HepG2 (cell line): ENCODE results near the gene ZFTA. TPM values are rescaled to one million over a fixed set of nuclear protein-coding genes. Genes with fewer than 3 reads are reported as not detected.

Experiments
- ATAC-seq: fragments of 200-7000 bp; cut with Tn5 transposase; 3 replicates; pipeline ENCODE4 v1.9.1; 2020; ENCODE audit warnings: mild to moderate bottlenecking, moderate library complexity
- BruUV-seq: library from RNA; stranded (reverse); fragments of 400-500 nt; replicated peaks from 2 replicates; lab custom pipeline; 2021; lab: Mats Ljungman, UMichigan
- CTCF ChIA-PET: fragments of 300-600 bp; formaldehyde crosslinking; extraction: SDS; loops from one replicate; lab custom pipeline; 2021; ENCODE audit warnings: low total read pairs, inconsistent platforms, low intra/inter-chr PET ratio; lab: Yijun Ruan, JAX
- POLR2A ChIA-PET: fragments of 350-600 bp; sonication (Branson Sonifier 250); formaldehyde crosslinking; loops from one replicate; lab custom pipeline; 2020; ENCODE audit warnings: antibody characterized with exemption, inconsistent platforms; lab: Yijun Ruan, JAX
- DNase-seq: peaks from one replicate; pipeline ENCODE4 v3.0.0-alpha.2; 2015; ENCODE audit warnings: low spot score
- FAIRE-seq: peaks from 3 replicates; lab custom pipeline; 2011; peaks lifted over from hg19 to GRCh38; lab: Jason Lieb, UNC
- H2AFZ ChIP-seq: one replicate; pipeline ENCODE4 v1.6.1; 2011; ENCODE audit warnings: low read length, inconsistent platforms
- H3K27ac ChIP-seq: fragments of 300-600 bp; 3 replicates; pipeline ENCODE4 v1.8.0; 2011; ENCODE audit warnings: mixed run types, mild to moderate bottlenecking, mixed read lengths, low read length, inconsistent platforms; ENCODE audit not compliant: insufficient read depth; ENCODE audit errors: extremely low read length
- H3K27me3 ChIP-seq, 2 experiments: fragments of 200-600 bp in 1 of 2; 2 replicates in 1 of 2; 3 replicates in 1 of 2; pipeline versions ENCODE4 v1.6.0 to v1.8.0; 2011; ENCODE audit warnings: low read length in 2 of 2, mild to moderate bottlenecking in 2 of 2, moderate library complexity in 2 of 2, inconsistent platforms in 1 of 2; ENCODE audit not compliant: insufficient read depth in 2 of 2, control insufficient read depth in 1 of 2
- H3K36me3 ChIP-seq, 2 experiments: fragments of 200-600 bp in 1 of 2; replicated peaks in 1 of 2; 2 replicates in 1 of 2; 3 replicates in 1 of 2; pipeline versions ENCODE4 v1.5.1 to v1.8.0; 2011; ENCODE audit warnings: low read length in 2 of 2, inconsistent platforms in 1 of 2; ENCODE audit not compliant: insufficient read depth in 2 of 2, control insufficient read depth in 1 of 2
- H3K4me1 ChIP-seq: 2 replicates; pipeline ENCODE4 v1.5.1; 2012; ENCODE audit warnings: low read length, inconsistent platforms; ENCODE audit not compliant: insufficient read depth
- H3K4me2 ChIP-seq: 2 replicates; pipeline ENCODE4 v1.6.0; 2011; ENCODE audit warnings: low read depth, low read length, inconsistent platforms
- H3K4me3 ChIP-seq, 3 experiments: fragments of 200-600 bp in 1 of 3; sonication (generic), shearing (Covaris generic) in 1 of 3; replicated peaks in 1 of 3; 2 replicates each; pipeline ENCODE4 v1.5.1; 2011 to 2016; ENCODE audit warnings: low read length in 3 of 3, inconsistent platforms in 2 of 3, low read depth in 2 of 3, mild to moderate bottlenecking in 2 of 3, control low read depth in 1 of 3, mixed read lengths in 1 of 3; ENCODE audit not compliant: insufficient read depth in 1 of 3
- H3K79me2 ChIP-seq: one replicate; pipeline ENCODE4 v1.6.1; 2011; ENCODE audit warnings: low read length, inconsistent platforms; ENCODE audit not compliant: insufficient read depth
- H3K9ac ChIP-seq: 2 replicates; pipeline ENCODE4 v1.6.0; 2011; ENCODE audit warnings: mild to moderate bottlenecking, low read depth, low read length, inconsistent platforms; ENCODE audit not compliant: insufficient read depth
- H3K9me3 ChIP-seq: 2 replicates; pipeline ENCODE4 v1.5.1; 2012; ENCODE audit warnings: mild to moderate bottlenecking, low read length
- H4K20me1 ChIP-seq: 2 replicates; pipeline ENCODE4 v1.6.0; 2011; ENCODE audit warnings: inconsistent platforms, mild to moderate bottlenecking, low read length, moderate library complexity; ENCODE audit not compliant: insufficient read depth
- CEBPG ChIP-seq: IDR thresholded peaks from 2 replicates; pipeline ENCODE4 v1.6.1; 2016
- DMAP1 ChIP-seq: IDR thresholded peaks from 2 replicates; pipeline ENCODE4 v1.6.1; 2016
- ELF3 ChIP-seq: IDR thresholded peaks from 2 replicates; pipeline ENCODE4 v1.6.1; 2016; ENCODE audit warnings: missing genetic modification reagents, missing compliant biosample characterization
- ERF ChIP-seq: IDR thresholded peaks from 2 replicates; pipeline ENCODE4 v1.6.1; 2018; ENCODE audit warnings: missing biosample characterization, missing genetic modification reagents
- HDAC1 ChIP-seq: sonication (generic); formaldehyde crosslinking; IDR thresholded peaks from 2 replicates; pipeline ENCODE4 v1.5.1; 2020; ENCODE audit warnings: mild to moderate bottlenecking, missing genetic modification reagents
- HNF4A ChIP-seq: sonication (generic); formaldehyde crosslinking; IDR thresholded peaks from 2 replicates; pipeline ENCODE4 v1.4.0; 2020; ENCODE audit warnings: missing genetic modification reagents
- NAIF1 ChIP-seq: sonication (generic); formaldehyde crosslinking; IDR thresholded peaks from 2 replicates; pipeline ENCODE4 v1.5.0; 2020; ENCODE audit warnings: mild to moderate bottlenecking, missing genetic modification reagents, borderline replicate concordance
- ONECUT2 ChIP-seq: sonication (generic); formaldehyde crosslinking; IDR thresholded peaks from 2 replicates; pipeline ENCODE4 v1.4.0; 2020; ENCODE audit warnings: missing genetic modification reagents
- POLR2AphosphoS5 ChIP-seq: IDR thresholded peaks from 2 replicates; pipeline ENCODE4 v1.6.1; 2012; ENCODE audit warnings: low read depth, low read length
- POLR2G ChIP-seq: fragments of 200-400 bp; formaldehyde crosslinking; IDR thresholded peaks from 2 replicates; pipeline ENCODE4 v1.6.1; 2018; ENCODE audit warnings: mild to moderate bottlenecking, low read depth, low read length, moderate library complexity
- SOX6 ChIP-seq, 2 experiments: fragments of 450-650 bp in 1 of 2; sonication (generic) in 1 of 2; formaldehyde crosslinking in 1 of 2; IDR thresholded peaks; 2 replicates each; pipeline versions ENCODE4 v1.4.0 to v1.6.1; 2017 to 2020; ENCODE audit warnings: antibody characterized with exemption in 1 of 2, mild to moderate bottlenecking in 1 of 2, missing genetic modification reagents in 1 of 2
- YY1 ChIP-seq: IDR thresholded peaks from 2 replicates; pipeline ENCODE4 v1.6.1; 2011; ENCODE audit warnings: low read length, low read depth, moderate library complexity, mild to moderate bottlenecking; ENCODE audit not compliant: insufficient read depth, insufficient replicate concordance
- ZFX ChIP-seq: sonication (generic); formaldehyde crosslinking; IDR thresholded peaks from 2 replicates; pipeline ENCODE4 v1.4.0; 2020; ENCODE audit warnings: mild to moderate bottlenecking, low read depth, missing genetic modification reagents, moderate library complexity
- ZNF614 ChIP-seq: IDR thresholded peaks from 2 replicates; pipeline ENCODE4 v1.6.1; 2018; ENCODE audit warnings: missing biosample characterization, missing genetic modification reagents, inconsistent platforms, borderline replicate concordance
- WGBS: methylation state at CpG from one replicate; pipeline ENCODE4 v1.1.6; 2017; ENCODE audit warnings: low lambda C conversion rate; 5-methylcytosine and 5-hydroxymethylcytosine counted together
- in situ Hi-C: cut with HindIII; loops from 2 replicates; pipeline ENCODE4 v1.10.0; 2017; ENCODE audit warnings: low pct_unique_long_range_greater_than_20kb; ENCODE audit not compliant: extremely low pct_ligation_motif_present
- intact Hi-C: fragments of 100-400 bp; cut with micrococcal nuclease; formaldehyde crosslinking; loops from one replicate; pipeline ENCODE4 v1.10.0; 2022; ENCODE audit not compliant: unreplicated experiment
- polyA plus RNA-seq, 8 experiments: library from polyadenylated mRNA; depleted of rRNA in 3 of 8; stranded (reverse) in 7 of 8; unstranded in 1 of 8; fragments of >200 nt; fragmentation: Illumina TruSeq in 4 of 8; extraction: Trizol in 4 of 8; gene quantifications; 2 replicates each; pipeline versions ENCODE4 v1.2.1 to v1.2.3, GENCODE V29; 2011 to 2016; ENCODE audit warnings: low read depth in 4 of 8, missing spikeins in 1 of 8, mixed read lengths in 1 of 8; ENCODE audit not compliant: insufficient read depth in 1 of 8
- total RNA-seq, 5 experiments: library from RNA; depleted of rRNA; stranded (reverse); fragments of >200 nt; fragmentation: Illumina TruSeq; extraction: Trizol; gene quantifications; 2 replicates each; pipeline ENCODE4 v1.2.3, GENCODE V29; 2016; ENCODE audit warnings: low read depth in 1 of 5
- TF ChIP-seq, protein P1 (sequence below): sonication (generic); formaldehyde crosslinking; IDR thresholded peaks from 2 replicates; pipeline ENCODE4 v1.8.0; 2022; ENCODE audit warnings: mild to moderate bottlenecking, missing genetic modification reagents, borderline replicate concordance
- TF ChIP-seq, protein P2 (sequence below): IDR thresholded peaks from 2 replicates; pipeline ENCODE4 v1.6.1; 2016

ZFTA gene
- total and polyA plus RNA-seq, 2 of the 13 experiments (the other 11 are each of a cell fraction or from before 2014, with no cell fraction given) = 3.9 to 10.4 TPM

DNA sequence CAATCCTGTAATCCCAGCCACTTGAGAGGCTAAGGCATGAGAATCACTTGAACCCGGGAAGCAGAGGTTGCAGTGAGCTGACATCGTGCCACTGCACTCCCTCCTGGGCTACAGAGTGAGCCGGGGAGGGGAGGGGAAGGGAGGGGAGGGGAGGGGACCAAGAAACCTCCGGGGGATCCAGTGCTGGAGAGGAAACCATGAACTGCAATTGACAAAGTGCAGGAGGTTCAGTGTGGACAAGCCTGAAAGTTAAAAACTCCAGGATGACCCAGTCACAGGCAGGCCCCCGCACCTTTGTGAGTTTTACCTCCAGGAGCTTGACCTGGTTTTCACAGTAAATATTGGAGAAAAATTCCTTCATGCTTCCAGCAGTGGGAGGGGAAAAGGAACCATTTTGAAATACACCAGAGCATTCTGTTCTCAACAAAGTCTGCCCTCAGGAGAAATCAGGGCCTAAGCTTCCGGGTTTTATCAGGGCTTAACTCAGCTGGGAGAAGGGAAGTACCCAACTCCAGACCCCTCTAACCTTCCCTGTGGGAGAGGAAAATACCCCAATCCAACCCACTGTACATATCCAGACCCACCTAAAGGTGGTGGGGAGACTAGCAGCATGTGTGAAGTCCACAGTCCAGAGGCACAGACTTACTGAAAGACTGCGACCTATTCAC is 15.5 kb upstream of the ZFTA start:
- H3K4me3 ChIP-seq = peak overlapping the region in 2 of 3 experiments; percentile 33 to 34; a peak in 3 of 6 replicates
- ATAC-seq (peak; percentile 94), DNase-seq (peak; percentile 51), FAIRE-seq (peak; percentile 80)
- H4K20me1 ChIP-seq = no peaks in the 10 kb centered on the region
- peak overlapping the region; percentile 100 for H2AFZ ChIP-seq
- in situ Hi-C loops (no loop called here), intact Hi-C loops (no loop called here)
- peak overlapping the region; percentile 74 for H3K4me2 ChIP-seq
- no peaks in the 10 kb centered on the region for H3K36me3 ChIP-seq
- H3K4me1 ChIP-seq = peaks cover 22% of the 10 kb centered on the region
- TSS peak; percentile 75 for BruUV-seq
- peak overlapping the region; percentile 73 for H3K9ac ChIP-seq
- no peaks in the 10 kb centered on the region for H3K79me2 ChIP-seq
- ChIA-PET POLR2A (interaction anchor here (0.7 to 1.7 kb wide), 6 partner anchors 10 to 30 kb away, joined by 3 to 12 read pairs (median 4); partner anchors contain the start of gene ZFTA), CTCF (no interaction called here)
- H3K9me3 ChIP-seq = no peaks in the 10 kb centered on the region
- no peaks in the 10 kb centered on the region for H3K27me3 ChIP-seq
- H3K27ac ChIP-seq = peak overlapping the region; percentile 87
- WGBS = 6% methylated on average over 7 of the region's 7 CpGs
- TF ChIP-seq POLR2G (peak; percentile 64), CEBPG (0 out of 2 replicates have a peak, but pooled peaks have one; percentile 19), ERF (peak; percentile 30; the same call in 1 of the 2 replicates), SOX6 (IDR thresholded peaks at IDR 0.05) (no peak), SOX6 (CRISPR knock-in tag; IDR thresholded peaks at IDR 0.05) (0 out of 2 replicates have a peak, but pooled peaks have one; percentile 15), HNF4A (CRISPR knock-in tag) (peak; percentile 63), ZNF614 (CRISPR knock-in tag) (0 out of 2 replicates have a peak, but pooled peaks have one; percentile 15), ELF3 (CRISPR knock-in tag) (0 out of 2 replicates have a peak, but pooled peaks have one; percentile 13), YY1 (peak; percentile 36), POLR2AphosphoS5 (peak; percentile 37; the same call in 1 of the 2 replicates), DMAP1 (CRISPR knock-in tag) (peak; percentile 53; the same call in 1 of the 2 replicates), NAIF1 (CRISPR knock-in tag) (no peak), ZFX (CRISPR knock-in tag) (0 out of 2 replicates have a peak, but pooled peaks have one; percentile 39), ONECUT2 (CRISPR knock-in tag) (no peak), HDAC1 (CRISPR knock-in tag) (0 out of 2 replicates have a peak, but pooled peaks have one; percentile 17)
- TF ChIP-seq, protein P1, sequence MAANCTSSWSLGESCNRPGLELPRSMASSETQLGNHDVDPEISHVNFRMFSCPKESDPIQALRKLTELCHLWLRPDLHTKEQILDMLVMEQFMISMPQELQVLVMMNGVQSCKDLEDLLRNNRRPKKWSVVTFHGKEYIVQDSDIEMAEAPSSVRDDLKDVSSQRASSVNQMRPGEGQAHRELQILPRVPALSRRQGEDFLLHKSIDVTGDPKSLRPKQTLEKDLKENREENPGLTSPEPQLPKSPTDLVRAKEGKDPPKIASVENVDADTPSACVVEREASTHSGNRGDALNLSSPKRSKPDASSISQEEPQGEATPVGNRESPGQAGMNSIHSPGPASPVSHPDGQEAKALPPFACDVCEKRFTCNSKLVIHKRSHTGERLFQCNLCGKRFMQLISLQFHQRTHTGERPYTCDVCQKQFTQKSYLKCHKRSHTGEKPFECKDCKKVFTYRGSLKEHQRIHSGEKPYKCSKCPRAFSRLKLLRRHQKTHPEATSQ (CRISPR knock-in tag) = no peak
- TF ChIP-seq, protein P2, sequence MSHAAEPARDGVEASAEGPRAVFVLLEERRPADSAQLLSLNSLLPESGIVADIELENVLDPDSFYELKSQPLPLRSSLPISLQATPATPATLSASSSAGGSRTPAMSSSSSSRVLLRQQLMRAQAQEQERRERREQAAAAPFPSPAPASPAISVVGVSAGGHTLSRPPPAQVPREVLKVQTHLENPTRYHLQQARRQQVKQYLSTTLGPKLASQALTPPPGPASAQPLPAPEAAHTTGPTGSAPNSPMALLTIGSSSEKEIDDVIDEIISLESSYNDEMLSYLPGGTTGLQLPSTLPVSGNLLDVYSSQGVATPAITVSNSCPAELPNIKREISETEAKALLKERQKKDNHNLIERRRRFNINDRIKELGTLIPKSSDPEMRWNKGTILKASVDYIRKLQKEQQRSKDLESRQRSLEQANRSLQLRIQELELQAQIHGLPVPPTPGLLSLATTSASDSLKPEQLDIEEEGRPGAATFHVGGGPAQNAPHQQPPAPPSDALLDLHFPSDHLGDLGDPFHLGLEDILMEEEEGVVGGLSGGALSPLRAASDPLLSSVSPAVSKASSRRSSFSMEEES (CRISPR knock-in tag) = no peak
